ENCODE measurements around the gene GRID1. TPM values are rescaled to one million over a fixed set of nuclear protein-coding genes. Genes with fewer than 3 reads are reported as not detected.

Gene GRID1
- total and polyA plus RNA-seq, 8 donors = 0.31 to 8.5 (median 1.0) TPM; not detected in 1

- H3K36me3 ChIP-seq = no peaks in the 10 kb centered on the region
- no peak for TF ChIP-seq POLR2AphosphoS5 (IDR thresholded peaks at IDR 0.05)
- TF ChIP-seq POLR2A (IDR thresholded peaks at IDR 0.05) = no peak
- TF ChIP-seq CTCF (IDR thresholded peaks at IDR 0.05) = no peak
- no peak for TF ChIP-seq EP300 (IDR thresholded peaks at IDR 0.05)
- peak in 1 of 2 donors; percentile 1 for DNase-seq
- H3K27me3 ChIP-seq = peaks cover 0 to under 1% (median 0%) of the 10 kb centered on the region in 3 donors
- H3K4me3 ChIP-seq = no peak overlapping the region
- H3K9me3 ChIP-seq = no peaks in the 10 kb centered on the region
- H3K27ac ChIP-seq = no peak overlapping the region
- 46 to 61% (median 55%) methylated on average over 3 of the region's 3 CpGs for WGBS, 5 donors
- no peaks in the 10 kb centered on the region for H3K4me1 ChIP-seq
- intact Hi-C loops (cut with DNase I; ENCODE audit: low total_unique reads) = no loop called here
These were observed 302.4 kb downstream of the GRID1 start for GRCh38 chr10:86064219-86064618.

- Histone ChIP-seq H3K36me3 (no peaks in the 10 kb centered on the region), H3K4me3 (no peak overlapping the region), H3K27ac (no peak overlapping the region), H3K4me1 (no peaks in the 10 kb centered on the region), H3K9me3 (no peaks in the 10 kb centered on the region), H3K27me3 (no peaks in the 10 kb centered on the region)
- intact Hi-C loops (cut with DNase I; ENCODE audit: low total_unique reads) = no loop called here
- TF ChIP-seq POLR2A (IDR thresholded peaks at IDR 0.05) (no peak), CTCF (IDR thresholded peaks at IDR 0.05) (no peak), POLR2AphosphoS5 (IDR thresholded peaks at IDR 0.05) (no peak), EP300 (IDR thresholded peaks at IDR 0.05) (no peak)
- WGBS, 5 donors = 39 to 79% (median 65%) methylated on average over 1 of the region's 1 CpG
- DNase-seq = peak in 1 of 2 donors; percentile 4
These were observed 303.3 kb downstream of the GRID1 start for GRCh38 chr10:86063341-86063740.

GRCh38 chr10:86062647-86063145, 303.9 kb downstream of the GRID1 start:
- DNase-seq = peak in 1 of 2 donors; percentile 13
- H3K36me3 ChIP-seq = no peaks in the 10 kb centered on the region
- no peak overlapping the region for H3K4me3 ChIP-seq

GRCh38 chr10:86062198-86062550, 304.4 kb downstream of the GRID1 start:
- peak in 1 of 2 donors; percentile 7 for DNase-seq
- no peaks in the 10 kb centered on the region for H3K36me3 ChIP-seq
- no peaks in the 10 kb centered on the region for H3K4me1 ChIP-seq
- intact Hi-C loops (cut with DNase I; ENCODE audit: low total_unique reads) = no loop called here
- no peak overlapping the region for H3K4me3 ChIP-seq
- 73 to 89% (median 81%) methylated on average over 7 to 8 of the region's 8 CpGs for WGBS, 5 donors
- H3K27ac ChIP-seq = no peak overlapping the region
- no peaks in the 10 kb centered on the region for H3K9me3 ChIP-seq
- no peaks in the 10 kb centered on the region for H3K27me3 ChIP-seq
- TF ChIP-seq POLR2A (IDR thresholded peaks at IDR 0.05) = no peak
- no peak for TF ChIP-seq EP300 (IDR thresholded peaks at IDR 0.05)
- no peak for TF ChIP-seq CTCF (IDR thresholded peaks at IDR 0.05)
- no peak for TF ChIP-seq POLR2AphosphoS5 (IDR thresholded peaks at IDR 0.05)

More at GRCh38 chr10:86062647-86063145, 303.9 kb downstream of the GRID1 start:
- Histone ChIP-seq H3K9me3 (no peaks in the 10 kb centered on the region), H3K4me1 (no peaks in the 10 kb centered on the region), H3K27ac (no peak overlapping the region), H3K27me3 (no peaks in the 10 kb centered on the region)
- 75 to 84% (median 83%) methylated on average over 6 of the region's 6 CpGs for WGBS, 5 donors
- TF ChIP-seq POLR2A (IDR thresholded peaks at IDR 0.05) (no peak), EP300 (IDR thresholded peaks at IDR 0.05) (no peak), CTCF (IDR thresholded peaks at IDR 0.05) (no peak), POLR2AphosphoS5 (IDR thresholded peaks at IDR 0.05) (no peak)
- intact Hi-C loops (cut with DNase I; ENCODE audit: low total_unique reads) = no loop called here
